ENCODE results near the gene SAMD9L. TPM values are rescaled to one million over a fixed set of nuclear protein-coding genes. Genes with fewer than 3 reads are reported as not detected.

Gene SAMD9L
- total and polyA plus RNA-seq, 2 donors (not counting 1 experiment from before 2014, with no cell fraction given) = 11.8 to 23.9 TPM

GRCh38 chr7:93188870-93189634, 40.9 kb upstream of the SAMD9L start:
- no peak for TF ChIP-seq CTCF (conservative IDR thresholded peaks at IDR 0.05 in 1 of 2, IDR thresholded peaks at IDR 0.05 in 1 of 2; ENCODE audit: low read depth in 1 of 2, low read length in 2 of 2)
- no peak for TF ChIP-seq EZH2 (IDR thresholded peaks at IDR 0.05; ENCODE audit: low read length, missing control alignments)
- Histone ChIP-seq H3K27me3 (ENCODE audit: control insufficient read depth, insufficient read depth, low read length) (no peaks in the 10 kb centered on the region), H3K27ac (ENCODE audit: insufficient read depth, low read length) (no peak overlapping the region), H3K9ac (ENCODE audit: insufficient read depth, low read length) (no peak overlapping the region), H2AFZ (ENCODE audit: low read length) (no peak overlapping the region), H4K20me1 (ENCODE audit: control insufficient read depth, extremely low read depth, insufficient read depth, low read length) (no peaks in the 10 kb centered on the region), H3K4me2 (ENCODE audit: extremely low read depth, insufficient read depth, low read length) (no peak overlapping the region), H3K79me2 (ENCODE audit: control insufficient read depth, insufficient read depth, low read length) (no peaks in the 10 kb centered on the region), H3K4me3 (replicated peaks in 1 of 4; ENCODE audit: control extremely low read depth in 1 of 4, insufficient read depth in 1 of 4, low read depth in 3 of 4, low read length in 4 of 4) (no peak overlapping the region), H3K4me1 (ENCODE audit: control insufficient read depth, extremely low read depth, insufficient read depth, low read length) (no peaks in the 10 kb centered on the region), H3K36me3 (ENCODE audit: control insufficient read depth, insufficient read depth, low read length) (no peaks in the 10 kb centered on the region), H3K9me3 (ENCODE audit: control insufficient read depth, insufficient read depth, low read depth, low read length) (no peaks in the 10 kb centered on the region)
- DNase-seq (ENCODE audit: low read depth in 2 of 2) = no peak

- no peaks in the 10 kb centered on the region for H3K79me2 ChIP-seq (ENCODE audit: control insufficient read depth, insufficient read depth, low read length)
- H3K27ac ChIP-seq (ENCODE audit: insufficient read depth, low read length) = no peak overlapping the region
- no peak for DNase-seq (ENCODE audit: low read depth in 2 of 2)
- H2AFZ ChIP-seq (ENCODE audit: low read length) = no peak overlapping the region
- H4K20me1 ChIP-seq (ENCODE audit: control insufficient read depth, extremely low read depth, insufficient read depth, low read length) = no peaks in the 10 kb centered on the region
- no peak overlapping the region for H3K9ac ChIP-seq (ENCODE audit: insufficient read depth, low read length)
- H3K4me1 ChIP-seq (ENCODE audit: control insufficient read depth, extremely low read depth, insufficient read depth, low read length) = no peaks in the 10 kb centered on the region
- H3K9me3 ChIP-seq (ENCODE audit: control insufficient read depth, insufficient read depth, low read depth, low read length) = no peaks in the 10 kb centered on the region
- no peaks in the 10 kb centered on the region for H3K27me3 ChIP-seq (ENCODE audit: control insufficient read depth, insufficient read depth, low read length)
- no peaks in the 10 kb centered on the region for H3K36me3 ChIP-seq (ENCODE audit: control insufficient read depth, insufficient read depth, low read length)
- no peak overlapping the region for H3K4me3 ChIP-seq (replicated peaks in 1 of 4; ENCODE audit: control extremely low read depth in 1 of 4, insufficient read depth in 1 of 4, low read depth in 3 of 4, low read length in 4 of 4)
- no peak for TF ChIP-seq CTCF (conservative IDR thresholded peaks at IDR 0.05 in 1 of 2, IDR thresholded peaks at IDR 0.05 in 1 of 2; ENCODE audit: low read depth in 1 of 2, low read length in 2 of 2)
- no peak for TF ChIP-seq EZH2 (IDR thresholded peaks at IDR 0.05; ENCODE audit: low read length, missing control alignments)
- no peak overlapping the region for H3K4me2 ChIP-seq (ENCODE audit: extremely low read depth, insufficient read depth, low read length)
Measured at GRCh38 chr7:93185303-93186027, 37.3 kb upstream of the SAMD9L start.

- Histone ChIP-seq H3K9ac (ENCODE audit: insufficient read depth, low read length) (no peak overlapping the region), H3K9me3 (ENCODE audit: control insufficient read depth, insufficient read depth, low read depth, low read length) (no peaks in the 10 kb centered on the region), H3K4me3 (replicated peaks in 1 of 4; ENCODE audit: control extremely low read depth in 1 of 4, insufficient read depth in 1 of 4, low read depth in 3 of 4, low read length in 4 of 4) (no peak overlapping the region), H2AFZ (ENCODE audit: low read length) (no peak overlapping the region), H3K27me3 (ENCODE audit: control insufficient read depth, insufficient read depth, low read length) (peaks cover 2% of the 10 kb centered on the region), H3K36me3 (ENCODE audit: control insufficient read depth, insufficient read depth, low read length) (no peaks in the 10 kb centered on the region), H3K4me2 (ENCODE audit: extremely low read depth, insufficient read depth, low read length) (no peak overlapping the region), H3K27ac (ENCODE audit: insufficient read depth, low read length) (no peak overlapping the region), H3K79me2 (ENCODE audit: control insufficient read depth, insufficient read depth, low read length) (no peaks in the 10 kb centered on the region), H4K20me1 (ENCODE audit: control insufficient read depth, extremely low read depth, insufficient read depth, low read length) (no peaks in the 10 kb centered on the region), H3K4me1 (ENCODE audit: control insufficient read depth, extremely low read depth, insufficient read depth, low read length) (no peaks in the 10 kb centered on the region)
- DNase-seq (ENCODE audit: low read depth in 2 of 2) = no peak
- TF ChIP-seq CTCF (conservative IDR thresholded peaks at IDR 0.05 in 1 of 2, IDR thresholded peaks at IDR 0.05 in 1 of 2; ENCODE audit: low read depth in 1 of 2, low read length in 2 of 2) (no peak), EZH2 (IDR thresholded peaks at IDR 0.05; ENCODE audit: low read length, missing control alignments) (no peak)
Measured at GRCh38 chr7:93179173-93179572, 31.0 kb upstream of the SAMD9L start.
